Left colon (tissue), 2 donors: ENCODE data around the gene UBASH3A. TPM values are rescaled to one million over a fixed set of nuclear protein-coding genes. Genes with fewer than 3 reads are reported as not detected.

Experiments
- ATAC-seq: fragments of 200-7000 bp; cut with Tn5 transposase; one replicate; pipeline ENCODE4 v1.9.1; 2020; ENCODE audit warnings: mild to moderate bottlenecking, moderate library complexity
- DNase-seq, 2 donors: peaks; one replicate each; pipeline ENCODE4 v3.0.0-alpha.2; 2020
- intact Hi-C, 2 donors: fragments of 100-400 bp; cut with DNase I in 1 of 2; cut with micrococcal nuclease in 1 of 2; formaldehyde crosslinking; loops; one replicate each; pipeline versions ENCODE4 v1.11.2 to v1.14.0; 2022; cut with DNase I, micrococcal nuclease
- total RNA-seq, 2 donors: library from RNA; stranded (reverse); fragmentation: NEBNext Ultra II Directional; extraction: Animal tissue kit (Norgen Biotek cat#: 25700); gene quantifications; one replicate each; pipeline ENCODE4 v1.2.1, GENCODE V29; 2021
- donor health status: DM: no; HTN: no; CAD: no.
- donor health status: DM: yes; HTN: yes; CAD: no.

Gene UBASH3A
- total RNA-seq, 2 donors from 2014 or later, result 0.67 to 1.0 TPM

DNA sequence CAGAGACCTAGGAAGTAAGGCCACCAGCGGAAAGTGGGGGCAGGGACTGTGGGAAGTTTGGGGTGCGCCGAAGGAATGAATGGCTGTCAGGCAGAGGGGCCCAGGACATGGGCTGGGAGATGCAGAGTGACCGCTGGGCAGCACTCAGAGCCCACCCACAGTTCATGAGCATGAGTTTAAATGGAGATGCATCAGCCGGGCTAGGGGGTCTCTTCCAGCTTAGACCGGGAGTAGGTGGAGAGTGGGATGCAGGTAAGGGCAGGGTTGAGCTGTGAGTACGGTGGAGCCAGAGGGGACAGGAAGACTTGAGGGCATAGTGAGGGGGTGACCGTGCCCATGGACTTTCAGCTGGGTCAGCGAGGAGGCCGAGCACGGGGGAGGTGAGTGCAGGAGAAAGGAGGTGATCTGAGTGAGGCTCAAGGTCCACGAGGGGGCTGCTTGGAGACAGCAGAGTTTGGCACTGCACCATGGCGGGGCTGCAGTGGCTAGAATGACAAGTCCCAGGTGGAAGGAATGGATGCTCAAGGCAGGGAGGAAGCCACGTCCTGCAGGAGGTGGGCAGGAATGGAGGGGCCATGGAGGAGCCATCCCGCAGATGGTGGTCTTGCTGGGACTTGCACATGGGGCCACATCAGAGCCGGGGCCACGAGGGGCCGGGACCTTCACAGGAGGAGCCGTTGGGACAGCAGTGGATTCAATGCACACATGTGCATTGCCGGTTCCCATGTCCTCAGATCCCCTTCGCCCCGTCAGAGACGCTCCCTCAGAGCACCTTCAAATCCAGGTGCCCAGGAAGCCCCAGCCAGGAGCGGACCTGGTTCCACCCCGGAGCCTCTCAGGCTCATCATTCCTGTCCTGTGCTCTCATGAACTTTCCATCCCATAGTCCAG, 34.9 kb downstream of the UBASH3A start:
- intact Hi-C loops, result no loop called here
- DNase-seq, result peak in 1 of 2 donors; percentile 15
- ATAC-seq, result no peak

DNA sequence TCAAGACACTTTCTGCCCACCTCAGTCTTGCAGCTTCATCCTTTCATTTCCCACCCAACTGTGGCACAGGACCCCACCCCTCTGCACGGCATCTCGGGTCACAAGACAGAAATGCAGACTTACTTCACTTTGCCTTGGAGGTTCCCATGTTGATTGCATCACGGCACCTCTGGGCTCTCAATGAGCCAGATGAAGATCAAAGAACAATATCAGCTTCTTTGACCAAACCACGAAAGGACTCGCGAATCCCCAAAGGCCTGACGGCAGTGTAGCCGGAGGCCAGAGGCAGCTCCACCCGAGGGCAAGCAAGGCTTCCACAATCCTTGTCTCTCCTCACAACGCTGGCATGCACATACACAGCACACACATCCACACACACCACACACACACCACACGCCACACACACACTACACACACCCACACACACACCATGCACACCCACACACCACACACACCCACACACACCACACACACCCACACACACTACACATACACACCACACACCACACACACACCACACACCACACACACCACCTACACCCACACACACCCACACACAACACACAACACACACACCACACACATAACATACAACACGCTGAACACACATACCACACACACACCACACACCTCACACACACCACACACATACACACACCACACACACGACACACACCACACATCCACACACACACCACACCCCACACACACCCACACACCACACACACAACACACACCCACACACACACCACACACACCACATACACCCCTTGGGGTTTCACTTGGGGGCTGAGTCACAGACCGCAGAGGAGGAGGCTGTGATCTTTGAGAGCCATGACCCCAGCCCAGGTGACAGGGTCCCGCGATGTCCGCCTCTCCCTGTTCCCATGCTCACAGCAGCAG, 35.8 kb downstream of the UBASH3A start:
- ATAC-seq, result no peak
- intact Hi-C loops, result no loop called here
- peak in 1 of 2 donors; percentile 17 for DNase-seq

DNA sequence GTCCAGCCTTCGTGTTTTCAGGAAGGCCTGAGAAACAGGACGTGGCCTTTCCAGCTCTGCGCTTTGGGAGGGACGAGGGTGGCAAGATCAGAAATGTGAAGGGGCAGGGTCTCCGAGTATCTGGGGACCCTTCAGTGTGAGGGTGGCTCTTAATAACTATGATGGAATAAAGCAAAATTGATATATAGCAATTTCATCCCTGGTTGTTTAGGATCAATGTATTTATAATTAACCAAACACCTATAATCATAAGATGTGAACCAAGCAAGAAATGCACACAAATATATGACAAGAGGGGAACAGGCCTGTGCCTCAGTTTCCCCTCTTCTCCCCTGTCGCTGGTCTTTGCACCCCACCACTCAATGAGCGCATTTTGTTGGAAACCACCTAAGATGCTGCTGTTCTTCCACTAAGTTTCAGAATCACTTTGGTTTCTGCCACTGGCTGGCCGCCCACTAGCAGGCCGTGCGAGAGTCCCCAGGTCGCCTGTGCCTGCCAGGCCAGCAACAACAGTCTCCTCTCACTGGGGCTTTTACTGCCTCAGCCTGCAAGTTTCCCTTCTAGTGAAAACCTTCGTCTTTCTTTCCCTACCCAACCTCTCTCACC, 36.6 kb downstream of the UBASH3A start:
- intact Hi-C loops, result no loop called here
- ATAC-seq (no peak), DNase-seq (peak in 1 of 2 donors; percentile 5)

DNA sequence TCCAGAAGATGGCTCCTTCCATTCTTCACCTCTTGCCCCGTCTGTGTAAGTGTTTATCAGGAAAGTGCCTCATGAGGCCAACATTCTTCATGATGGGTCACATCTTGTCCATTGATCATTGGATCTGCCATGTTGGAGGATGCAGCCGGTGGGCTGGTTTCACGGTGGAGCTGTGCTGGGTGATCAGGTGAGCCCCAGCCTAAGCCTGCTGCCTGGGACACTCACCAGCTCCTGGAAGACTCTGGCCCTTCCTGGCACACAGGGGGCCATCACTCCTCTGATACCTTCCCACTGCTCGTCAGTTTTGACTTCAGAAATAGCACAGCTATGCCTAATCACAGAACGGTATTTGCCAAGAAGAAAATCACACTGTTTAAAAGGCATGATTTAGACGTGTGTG, 38.3 kb downstream of the UBASH3A start:
- ATAC-seq, result no peak
- intact Hi-C loops, result no loop called here

DNA sequence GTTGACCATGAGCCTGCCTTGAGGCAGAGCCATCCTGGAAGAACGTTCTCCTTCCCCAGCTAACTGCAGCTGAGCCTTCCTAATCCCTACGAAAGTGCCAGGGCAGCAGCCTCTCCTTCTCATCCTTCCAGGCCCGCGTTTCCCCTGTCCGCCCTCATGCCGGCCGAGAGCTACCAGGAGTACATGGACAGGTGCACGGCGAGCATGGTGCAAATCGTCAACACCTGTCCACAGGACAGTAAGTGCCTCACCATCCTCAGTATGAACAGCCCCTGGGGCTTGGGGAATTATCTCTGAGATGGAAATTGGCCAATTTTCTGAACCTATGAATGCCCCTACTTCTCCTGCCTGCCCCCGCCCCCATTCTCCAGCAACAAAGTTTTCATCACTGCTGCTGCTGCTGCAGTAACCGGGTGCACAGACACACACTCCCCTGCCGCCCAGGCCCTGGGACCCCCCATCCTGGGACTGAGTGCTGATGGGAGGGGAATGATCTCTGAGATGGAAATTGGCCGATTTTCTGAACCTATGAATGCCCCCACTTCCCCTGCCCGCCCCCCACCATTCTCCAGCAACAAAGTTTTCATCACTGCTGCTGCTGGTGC, 39.6 kb downstream of the UBASH3A start:
- DNase-seq, result peak in 1 of 2 donors; percentile 17
- intact Hi-C loops, result no loop called here
- ATAC-seq, result no peak

More for the DNA sequence above, 38.3 kb downstream of the UBASH3A start:
- no peak for DNase-seq

DNA sequence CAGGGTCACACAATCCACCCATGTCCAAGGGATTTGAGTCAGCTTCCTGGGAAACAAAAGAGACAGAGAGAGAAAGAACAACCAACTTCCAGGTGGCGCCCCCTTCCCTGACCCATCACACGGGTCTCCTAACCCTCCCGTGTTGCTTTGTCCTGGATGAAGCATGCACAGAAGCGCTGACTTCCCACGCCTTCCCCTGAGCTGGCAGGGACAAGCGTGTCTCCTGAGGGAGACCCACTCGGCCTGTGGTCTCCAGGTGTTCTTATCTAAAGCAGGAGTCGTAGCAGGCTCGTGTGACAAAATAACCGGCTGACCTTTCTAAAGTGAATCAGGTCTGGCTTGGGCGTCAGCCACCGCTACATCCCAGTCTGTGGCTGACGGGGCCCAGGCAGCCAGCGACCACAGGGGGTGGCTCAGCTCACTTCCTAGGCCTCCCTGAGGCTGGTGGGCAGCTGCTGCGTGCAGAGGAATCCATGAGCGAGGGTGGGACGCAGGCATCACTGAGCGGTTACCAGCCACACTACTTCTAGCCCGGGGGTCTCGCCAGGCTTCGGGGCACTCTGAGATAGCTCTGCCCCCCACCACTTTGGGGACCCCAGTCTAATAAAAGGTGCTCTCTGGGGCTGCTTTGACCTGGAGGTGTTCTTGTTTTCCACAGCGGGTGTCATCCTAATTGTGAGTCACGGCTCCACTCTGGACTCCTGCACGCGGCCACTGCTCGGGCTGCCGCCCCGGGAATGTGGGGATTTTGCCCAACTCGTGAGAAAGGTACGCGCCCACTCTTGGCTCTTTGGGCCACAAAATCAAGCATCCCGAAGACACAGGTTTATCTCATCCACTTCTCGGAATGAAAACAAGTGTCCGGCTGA, 40.4 kb downstream of the UBASH3A start:
- DNase-seq (peak in 1 of 2 donors; percentile 14), ATAC-seq (no peak)
- intact Hi-C loops, result no loop called here

DNA sequence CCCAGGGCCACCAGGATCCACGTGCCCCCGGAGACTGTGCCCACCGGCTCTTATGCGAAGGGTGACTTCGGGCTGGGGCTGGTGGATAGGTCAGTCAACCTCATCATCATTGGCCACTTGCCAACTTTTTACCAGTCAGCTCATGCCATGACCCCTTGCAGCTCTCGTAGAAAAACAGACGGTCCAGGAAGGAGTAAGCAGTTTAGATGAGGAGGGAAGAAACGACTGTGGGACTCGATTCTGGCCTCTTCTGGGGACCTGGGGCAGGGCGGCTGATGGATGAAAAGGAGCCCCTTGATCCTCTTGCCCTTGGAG, 41.0 kb downstream of the UBASH3A start:
- ATAC-seq (no peak), DNase-seq (no peak)
- intact Hi-C loops, result no loop called here

DNA sequence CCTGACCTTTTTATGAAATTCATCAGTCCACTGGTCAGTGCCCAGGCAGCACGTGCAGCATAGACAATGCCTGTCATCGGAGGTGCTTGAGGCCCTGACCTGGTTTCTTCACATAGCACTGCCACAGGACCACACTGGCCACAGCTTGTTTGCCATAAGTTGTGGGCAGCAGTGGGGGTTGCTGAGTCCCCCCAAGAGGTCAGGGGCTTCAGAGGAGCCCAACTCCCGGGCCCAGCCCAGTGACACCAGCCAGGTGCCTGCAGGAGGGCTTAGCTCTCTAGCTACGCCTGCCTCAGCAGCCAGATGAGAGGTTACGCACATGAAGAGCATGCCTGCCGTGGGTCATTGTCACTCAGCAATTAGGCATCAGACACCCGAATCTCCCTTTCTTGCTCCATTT, 41.6 kb downstream of the UBASH3A start:
- peak in 1 of 2 donors; percentile 6 for DNase-seq
- intact Hi-C loops, result no loop called here
- ATAC-seq, result no peak

DNA sequence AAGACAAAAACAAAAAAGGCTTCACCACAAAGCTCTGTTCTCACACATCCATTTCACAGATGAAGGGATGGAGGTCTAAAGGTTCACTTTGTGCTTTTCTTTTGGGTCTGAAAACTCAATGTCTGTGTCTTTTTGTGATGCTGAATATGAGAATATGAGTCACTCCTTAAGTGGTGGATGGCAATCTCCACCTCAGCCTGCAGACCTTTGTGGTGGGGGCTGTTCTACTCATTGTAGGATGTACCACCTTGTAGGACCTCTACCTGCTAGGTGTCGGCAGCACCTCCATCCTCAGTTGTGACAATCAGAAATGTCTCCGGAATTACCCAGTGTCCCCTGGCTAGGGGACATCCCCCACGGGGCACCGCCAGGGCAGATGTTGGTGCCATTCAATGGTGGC, 42.8 kb downstream of the UBASH3A start:
- no peak for ATAC-seq
- intact Hi-C loops, result no loop called here

DNA sequence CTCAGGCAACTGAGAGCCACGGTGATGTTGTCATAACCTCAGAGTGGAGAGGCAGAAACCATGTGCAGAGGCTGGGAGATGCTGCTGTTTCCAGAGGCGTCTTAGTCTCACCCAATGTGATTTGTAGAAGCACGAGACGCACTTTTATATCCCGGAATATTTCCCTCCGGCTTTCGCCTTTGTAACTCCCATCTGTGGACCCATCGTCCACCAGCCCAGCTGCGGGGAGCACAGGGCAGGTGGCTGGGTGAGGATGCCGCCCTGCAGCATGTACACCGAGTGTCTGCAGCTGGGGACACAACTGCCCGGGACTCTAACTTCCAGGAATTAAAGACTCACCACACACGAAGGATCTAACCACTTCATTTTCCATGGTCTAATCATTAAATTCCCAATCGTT, 43.5 kb downstream of the UBASH3A start:
- intact Hi-C loops, result no loop called here
- DNase-seq, result no peak
- ATAC-seq, result no peak

More for the DNA sequence above, 42.8 kb downstream of the UBASH3A start:
- DNase-seq, result no peak

DNA sequence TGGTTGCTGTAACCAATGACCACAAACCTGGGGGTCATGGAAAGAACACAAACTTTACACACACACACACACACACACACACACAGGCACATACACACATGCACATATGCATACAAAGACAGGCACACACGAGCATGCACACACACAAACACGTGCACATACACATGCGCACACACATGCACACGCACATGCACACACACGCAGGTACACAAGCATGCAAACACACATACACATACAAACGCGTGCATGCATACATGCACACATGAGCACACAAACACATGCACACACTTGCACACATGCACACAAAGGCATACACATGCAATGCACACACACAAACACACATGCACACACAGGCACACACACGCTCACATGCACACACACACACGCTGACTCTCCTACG, 44.0 kb downstream of the UBASH3A start:
- intact Hi-C loops, result no loop called here
- ATAC-seq, result no peak
- DNase-seq, result no peak

DNA sequence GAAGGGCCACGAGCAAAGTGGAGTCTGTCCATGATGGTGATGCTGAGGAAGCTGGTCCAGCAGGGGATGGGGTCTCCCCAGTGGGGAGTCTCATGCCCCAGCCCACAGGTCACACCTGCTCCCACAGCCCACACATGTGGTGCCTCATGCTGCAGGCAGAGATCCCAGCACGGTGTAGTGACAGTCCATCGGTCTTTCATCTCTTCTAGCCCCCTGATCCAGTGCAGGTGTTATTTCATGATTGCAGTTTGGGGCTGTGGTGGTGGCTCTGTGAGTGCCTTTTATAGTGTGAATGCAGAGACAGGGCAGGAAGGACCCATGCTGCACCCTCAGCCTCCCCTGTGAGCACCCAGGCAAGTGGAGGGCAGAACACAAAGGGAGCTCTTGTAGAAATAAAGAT, 45.0 kb downstream of the UBASH3A start:
- intact Hi-C loops, result no loop called here

DNA sequence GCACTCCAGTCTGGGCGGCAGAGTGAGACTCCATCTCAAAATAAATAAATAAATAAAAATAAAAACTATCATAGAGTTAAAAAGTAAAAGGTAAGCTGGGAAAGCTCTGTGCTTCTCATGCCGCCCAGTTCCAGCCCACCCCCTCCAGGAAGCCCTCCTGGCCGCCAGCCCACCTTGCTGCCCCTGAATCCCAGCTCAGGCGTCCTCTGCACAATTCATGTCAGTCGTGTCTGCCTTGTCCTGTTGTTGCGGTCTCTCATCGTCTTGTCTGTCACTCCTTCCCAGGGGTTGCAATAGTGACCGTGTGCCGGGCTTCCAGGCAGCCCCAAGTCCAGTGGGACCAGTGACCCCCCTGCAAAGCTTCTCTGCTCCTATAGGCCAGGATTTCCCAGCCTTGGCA, 48.2 kb downstream of the UBASH3A start:
- intact Hi-C loops, result loop anchor here in 1 of 2 donors (10.0 kb wide), 1 partner anchor 57 kb away; the partner anchor contains the start of gene TMPRSS3
- DNase-seq, result no peak
- no peak for ATAC-seq

More for the DNA sequence above, 45.0 kb downstream of the UBASH3A start:
- ATAC-seq (no peak), DNase-seq (no peak)

DNA sequence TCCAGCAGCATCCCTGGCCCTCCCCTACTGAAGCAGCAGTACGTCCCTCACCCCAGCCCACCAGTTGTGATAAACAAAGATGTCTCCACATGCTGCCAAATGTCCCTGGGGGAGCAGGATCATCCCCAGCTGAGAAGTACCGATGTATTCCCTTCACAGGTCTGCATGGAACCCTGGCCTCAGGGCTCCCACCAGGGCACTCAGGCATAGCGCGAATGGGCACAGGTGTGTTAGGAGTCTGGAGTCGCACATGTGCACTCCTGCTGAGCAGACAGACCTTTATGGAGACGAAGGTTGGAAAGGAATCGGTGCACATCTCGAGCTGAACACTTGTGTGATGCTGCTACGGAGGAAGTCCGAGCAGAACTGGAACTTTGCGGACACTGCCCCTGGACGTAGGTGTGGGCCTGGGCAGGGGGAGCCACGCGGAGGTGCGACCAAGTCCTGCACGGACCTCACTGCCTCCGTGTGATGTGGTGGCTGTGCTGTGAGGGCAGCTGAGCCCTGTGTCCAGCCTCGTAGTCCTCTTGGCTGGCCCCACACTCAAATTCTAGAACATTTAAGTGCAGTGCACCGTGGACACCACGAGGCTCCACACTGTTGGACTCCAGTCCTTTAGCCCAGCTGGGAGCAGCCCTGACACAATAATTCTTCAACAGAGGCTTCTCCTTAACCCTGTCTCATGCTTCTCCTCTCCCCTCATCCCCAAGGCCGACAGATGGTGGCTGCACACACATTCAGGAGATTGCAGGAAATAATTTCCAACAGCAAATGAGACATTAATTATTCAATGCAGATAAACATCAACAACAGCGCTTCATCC, 48.9 kb downstream of the UBASH3A start:
- DNase-seq, result peak in 1 of 2 donors; percentile 6
- no peak for ATAC-seq
- intact Hi-C loops, result loop anchor here in 1 of 2 donors (10.0 kb wide), 1 partner anchor 58 kb away; the partner anchor contains the start of gene TMPRSS3

DNA sequence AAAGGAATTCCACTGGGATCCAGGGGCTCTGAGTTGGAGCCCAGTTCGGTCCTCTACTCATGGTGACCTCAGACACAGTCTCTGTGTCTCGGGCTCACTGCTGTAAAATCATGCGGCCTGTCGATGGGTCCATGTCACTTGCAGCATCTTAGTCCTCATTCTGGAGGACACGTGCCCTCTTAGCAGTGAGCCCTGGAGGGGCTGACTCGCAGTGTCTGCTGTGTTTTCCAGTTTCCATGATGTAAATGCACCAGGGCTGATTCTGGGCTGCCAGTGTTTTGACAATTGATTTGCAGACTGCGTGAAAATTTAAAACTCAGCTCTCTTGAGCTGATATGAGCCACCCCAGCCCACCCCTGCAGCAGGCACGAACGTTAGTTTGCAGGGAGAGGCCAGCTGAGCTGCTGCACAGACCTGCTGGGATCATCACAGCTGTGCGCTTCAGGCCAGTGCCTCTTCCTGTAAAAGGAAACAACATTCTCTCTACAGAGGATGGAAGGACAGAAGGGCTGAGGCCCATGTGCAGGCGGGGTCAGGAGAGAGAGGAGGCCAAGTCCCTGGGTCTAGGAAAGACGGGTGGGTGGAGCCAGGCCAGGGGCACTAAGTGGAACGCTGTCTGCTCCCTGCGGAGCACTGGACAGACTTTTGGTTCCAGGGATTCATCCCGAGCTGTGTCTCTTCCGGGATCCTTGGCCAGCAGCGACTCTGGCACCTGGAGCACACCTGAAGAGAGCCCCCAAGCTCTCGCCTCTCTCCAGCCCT, 49.7 kb downstream of the UBASH3A start:
- intact Hi-C loops, result loop anchor here in 1 of 2 donors (10.0 kb wide), 1 partner anchor 59 kb away; the partner anchor contains the start of gene TMPRSS3
- DNase-seq (peak in 1 of 2 donors; percentile 19), ATAC-seq (no peak)

DNA sequence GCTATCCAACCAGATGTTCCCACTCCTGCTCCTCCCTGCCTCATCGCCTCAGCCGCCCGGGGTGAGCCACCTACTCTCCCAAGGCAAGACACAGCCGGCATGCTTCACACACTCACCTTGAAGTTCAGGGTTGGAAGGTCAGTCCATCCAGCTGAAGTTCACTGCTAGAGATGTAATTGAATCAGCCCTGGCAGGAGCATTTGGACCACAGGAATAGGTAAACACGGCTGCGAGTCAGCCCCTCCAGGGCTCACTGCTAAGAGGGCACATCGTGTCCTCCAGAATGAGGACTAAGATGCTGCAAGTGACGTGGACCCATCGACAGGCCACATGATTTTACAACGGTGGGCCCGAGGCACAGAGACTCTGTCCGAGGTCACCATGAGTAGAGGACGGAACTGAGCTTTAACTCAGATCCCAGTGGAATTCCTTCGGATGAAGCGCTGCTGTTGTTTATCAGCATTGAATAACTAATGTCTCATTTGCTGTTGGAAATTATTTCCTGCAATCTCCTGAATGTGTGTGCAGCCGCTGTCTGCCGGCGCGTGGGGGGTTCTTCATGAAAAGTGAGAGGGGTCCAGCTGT, 50.4 kb downstream of the UBASH3A start:
- no peak for ATAC-seq
- no peak for DNase-seq
- intact Hi-C loops, result loop anchor here in 1 of 2 donors (10.0 kb wide), 1 partner anchor 59 kb away; the partner anchor contains the start of gene TMPRSS3
